Measurements from ENCODE around the gene RAPGEF1. TPM values are rescaled to one million over a fixed set of nuclear protein-coding genes. Genes with fewer than 3 reads are reported as not detected.
"Not testable (repeated sequence)": the region's sequence is repeated elsewhere in the genome, so short reads cannot be mapped to it uniquely, and the experiment has no call there.

RAPGEF1 gene, protein sequence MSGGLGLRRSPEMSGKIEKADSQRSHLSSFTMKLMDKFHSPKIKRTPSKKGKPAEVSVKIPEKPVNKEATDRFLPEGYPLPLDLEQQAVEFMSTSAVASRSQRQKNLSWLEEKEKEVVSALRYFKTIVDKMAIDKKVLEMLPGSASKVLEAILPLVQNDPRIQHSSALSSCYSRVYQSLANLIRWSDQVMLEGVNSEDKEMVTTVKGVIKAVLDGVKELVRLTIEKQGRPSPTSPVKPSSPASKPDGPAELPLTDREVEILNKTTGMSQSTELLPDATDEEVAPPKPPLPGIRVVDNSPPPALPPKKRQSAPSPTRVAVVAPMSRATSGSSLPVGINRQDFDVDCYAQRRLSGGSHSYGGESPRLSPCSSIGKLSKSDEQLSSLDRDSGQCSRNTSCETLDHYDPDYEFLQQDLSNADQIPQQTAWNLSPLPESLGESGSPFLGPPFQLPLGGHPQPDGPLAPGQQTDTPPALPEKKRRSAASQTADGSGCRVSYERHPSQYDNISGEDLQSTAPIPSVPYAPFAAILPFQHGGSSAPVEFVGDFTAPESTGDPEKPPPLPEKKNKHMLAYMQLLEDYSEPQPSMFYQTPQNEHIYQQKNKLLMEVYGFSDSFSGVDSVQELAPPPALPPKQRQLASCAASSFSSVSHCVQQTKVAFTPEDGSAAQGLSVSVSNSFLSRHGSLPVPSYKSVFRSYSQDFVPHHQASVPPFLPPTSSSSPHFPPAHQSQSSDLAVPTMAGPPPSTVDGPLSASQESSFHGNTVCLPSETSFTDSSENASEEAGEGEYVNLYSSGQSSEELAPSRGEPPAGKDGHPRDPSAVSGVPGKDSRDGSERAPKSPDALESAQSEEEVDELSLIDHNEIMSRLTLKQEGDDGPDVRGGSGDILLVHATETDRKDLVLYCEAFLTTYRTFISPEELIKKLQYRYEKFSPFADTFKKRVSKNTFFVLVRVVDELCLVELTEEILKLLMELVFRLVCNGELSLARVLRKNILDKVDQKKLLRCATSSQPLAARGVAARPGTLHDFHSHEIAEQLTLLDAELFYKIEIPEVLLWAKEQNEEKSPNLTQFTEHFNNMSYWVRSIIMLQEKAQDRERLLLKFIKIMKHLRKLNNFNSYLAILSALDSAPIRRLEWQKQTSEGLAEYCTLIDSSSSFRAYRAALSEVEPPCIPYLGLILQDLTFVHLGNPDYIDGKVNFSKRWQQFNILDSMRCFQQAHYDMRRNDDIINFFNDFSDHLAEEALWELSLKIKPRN (N-terminal part only)
- 32.1 and 35.3 TPM in 2 replicates for total RNA-seq

DNA sequence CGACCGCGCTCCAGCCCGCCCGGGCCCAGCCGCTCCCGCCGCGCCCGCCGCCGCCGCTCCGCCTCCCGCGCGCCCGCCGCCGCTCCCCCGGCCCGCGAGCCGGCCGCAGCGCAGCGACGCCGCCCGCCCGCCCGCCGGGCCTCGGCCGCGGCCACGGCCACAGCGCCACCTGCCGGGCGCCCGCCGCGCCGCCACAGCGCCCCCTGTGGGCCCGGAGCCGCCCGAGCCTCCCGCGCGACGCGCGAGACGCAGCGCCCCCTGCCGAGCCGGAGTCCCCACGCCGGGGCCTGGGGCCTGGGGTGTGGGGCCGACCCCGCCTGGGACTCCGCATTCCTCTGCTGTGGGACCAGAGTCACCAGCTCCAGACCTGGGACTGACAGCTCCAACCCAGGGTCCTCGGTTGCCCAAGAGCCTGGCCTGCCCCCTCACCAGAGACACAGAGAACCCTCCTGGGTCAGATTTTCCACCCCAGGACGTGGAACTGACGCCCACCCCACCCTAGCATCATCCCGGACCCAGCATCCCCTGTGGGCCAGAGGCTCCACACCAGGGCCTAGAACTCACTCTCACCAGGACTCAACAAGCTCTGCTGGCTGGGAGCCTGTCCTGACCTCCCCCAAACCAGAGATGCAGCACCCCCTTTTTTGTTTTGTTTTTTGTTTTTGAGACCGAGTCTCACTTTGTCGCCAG is at the start of gene RAPGEF1:
Gene RAPGEF1, minus strand, starts transcription at position 118 of the 690 bp plus-strand sequence. CDS start 246 bp downstream, outside the sequence.
- peak; percentile 48 to 67 for DNase-seq (ENCODE audit: low read depth in 2 of 2)

DNA sequence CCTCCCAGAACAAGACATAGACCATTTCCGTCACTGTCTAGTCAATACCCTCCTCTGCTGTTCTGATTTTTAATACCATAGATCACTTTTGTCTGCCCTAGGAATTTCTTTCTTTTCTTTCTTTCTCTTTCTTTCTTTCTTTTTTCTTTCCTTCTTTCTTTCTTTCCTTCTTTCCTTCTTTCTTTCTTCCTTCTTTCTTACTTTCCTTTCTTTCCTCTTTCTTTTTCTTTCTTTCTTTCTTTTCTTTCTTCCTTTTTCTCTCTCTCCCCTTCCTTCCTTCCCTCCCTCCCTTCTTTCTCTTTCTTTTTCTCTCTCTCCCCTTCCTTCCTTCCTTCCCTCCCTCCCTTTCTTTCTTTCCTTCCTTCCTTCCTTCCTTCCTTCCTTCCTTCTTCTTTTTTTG is 49.0 kb upstream of the RAPGEF1 start:
- no peak for DNase-seq (ENCODE audit: low read depth in 2 of 2)

DNA sequence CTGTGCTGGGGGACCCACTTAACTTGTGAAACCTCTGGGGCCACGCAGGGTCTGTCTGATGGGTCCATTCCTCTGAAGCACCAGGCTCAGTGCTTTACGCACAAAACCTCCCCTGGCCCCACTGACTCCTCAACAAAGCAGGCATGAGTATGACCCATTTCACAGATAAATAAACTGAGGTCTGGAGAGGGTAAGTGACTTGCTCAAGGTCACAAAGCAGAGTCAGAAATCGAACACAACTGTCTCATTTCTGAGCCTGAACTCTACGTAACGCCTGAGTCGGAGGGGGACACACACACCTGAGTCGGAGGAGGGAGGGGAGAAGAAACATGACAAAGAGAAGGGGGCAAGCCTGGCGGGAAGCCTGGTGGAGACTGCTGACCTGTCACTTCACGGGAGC is 48.0 kb upstream of the RAPGEF1 start:
- no peak for DNase-seq (ENCODE audit: low read depth in 2 of 2)

DNA sequence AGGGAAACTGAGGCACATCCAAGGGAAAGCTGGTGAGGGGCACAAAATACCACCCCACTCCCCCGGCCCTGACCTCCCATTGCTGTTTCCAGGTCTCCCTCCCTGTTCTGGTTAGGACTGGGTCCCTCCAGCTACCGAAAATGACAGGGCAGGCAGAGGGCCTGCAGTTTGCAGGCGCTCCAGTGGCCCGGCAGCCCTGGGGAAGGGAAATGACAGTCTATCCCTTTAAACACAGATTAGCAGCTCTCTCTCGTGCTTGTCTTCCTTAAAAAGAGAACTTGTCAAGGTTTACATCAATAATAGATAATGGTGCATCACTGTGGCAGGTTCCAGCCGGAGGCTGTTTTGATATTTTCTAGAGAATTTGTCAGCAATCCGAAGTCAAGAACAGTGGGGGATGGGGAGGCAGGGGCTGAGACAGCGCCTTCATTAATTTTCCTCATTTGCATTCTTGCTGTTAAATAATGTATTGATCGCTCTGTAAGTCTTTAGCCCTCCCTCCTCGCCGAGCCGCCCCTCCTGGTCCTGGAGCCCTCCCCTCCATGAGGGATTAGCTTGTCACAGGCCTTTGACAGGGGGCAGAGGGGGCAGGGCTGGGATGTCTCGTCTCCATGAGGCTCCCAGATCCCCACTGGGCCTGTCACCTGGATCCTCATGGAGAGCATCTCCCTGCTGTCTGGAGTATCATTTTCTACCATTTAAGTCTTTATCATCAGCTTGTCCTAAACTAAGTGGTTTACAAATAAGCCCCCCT is 45.0 kb upstream of the RAPGEF1 start:
- DNase-seq (ENCODE audit: low read depth in 2 of 2) = no peak

DNA sequence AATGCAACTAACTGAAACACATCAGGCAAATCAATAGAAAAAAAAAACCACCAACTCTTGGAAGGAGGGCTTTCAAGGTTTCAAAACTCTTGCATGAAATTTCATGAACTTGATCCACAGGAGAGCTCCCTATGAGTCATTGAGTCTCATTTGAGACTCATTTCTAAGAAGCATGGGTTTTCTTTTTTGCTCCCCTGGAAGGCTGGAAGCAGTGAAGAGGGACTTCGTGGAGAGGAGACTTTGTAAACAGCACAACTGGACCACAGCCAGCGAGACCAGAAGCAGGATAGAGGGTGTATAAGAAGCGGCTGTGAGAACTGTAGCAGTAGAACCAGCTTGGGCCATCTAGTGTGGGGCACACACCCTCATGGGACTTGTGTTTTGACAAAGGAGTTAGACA is 41.2 kb upstream of the RAPGEF1 start:
- no peak for DNase-seq (ENCODE audit: low read depth in 2 of 2)

DNA sequence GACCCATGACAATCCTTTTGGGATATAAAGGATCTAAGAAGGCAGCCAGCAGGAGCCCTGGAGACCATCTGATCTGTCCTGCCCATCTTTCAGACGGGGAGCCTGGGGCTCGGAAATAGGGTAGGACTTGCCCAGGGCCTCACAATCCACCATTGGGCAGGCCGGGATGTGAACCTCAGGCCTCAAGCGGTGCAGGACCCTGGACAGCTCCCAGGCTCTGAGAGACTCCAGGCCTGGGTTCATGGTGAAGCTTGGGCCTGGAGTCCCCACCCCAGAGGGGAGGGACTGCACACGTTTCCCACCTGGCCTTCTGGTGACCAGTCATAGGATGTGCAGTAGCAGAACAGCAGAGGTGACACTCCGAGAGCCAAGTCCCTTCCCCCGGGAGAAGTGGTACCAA is 36.6 kb upstream of the RAPGEF1 start:
- peak; percentile 54 to 65 for DNase-seq (ENCODE audit: low read depth in 2 of 2)

DNA sequence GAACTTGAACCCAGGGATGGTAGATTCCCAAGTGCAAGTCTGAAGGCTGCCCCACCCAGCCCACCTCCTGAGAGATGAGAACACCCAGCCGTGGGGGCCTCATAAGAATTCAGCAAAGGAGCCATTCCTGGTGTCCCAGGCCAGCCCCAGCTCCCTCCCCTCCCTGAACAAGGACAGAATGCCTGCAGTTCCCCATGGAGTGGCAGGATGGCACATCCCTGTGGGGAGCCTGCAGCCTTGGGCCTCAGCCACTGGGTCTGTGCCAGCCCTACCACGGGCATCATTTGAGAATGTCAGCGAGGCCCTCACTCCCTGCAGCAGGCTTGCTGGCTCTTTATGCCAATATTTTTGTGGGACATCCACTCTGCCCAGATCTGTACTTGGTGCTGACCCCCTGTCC is 36.2 kb upstream of the RAPGEF1 start:
- DNase-seq (ENCODE audit: low read depth in 2 of 2) = no peak

DNA sequence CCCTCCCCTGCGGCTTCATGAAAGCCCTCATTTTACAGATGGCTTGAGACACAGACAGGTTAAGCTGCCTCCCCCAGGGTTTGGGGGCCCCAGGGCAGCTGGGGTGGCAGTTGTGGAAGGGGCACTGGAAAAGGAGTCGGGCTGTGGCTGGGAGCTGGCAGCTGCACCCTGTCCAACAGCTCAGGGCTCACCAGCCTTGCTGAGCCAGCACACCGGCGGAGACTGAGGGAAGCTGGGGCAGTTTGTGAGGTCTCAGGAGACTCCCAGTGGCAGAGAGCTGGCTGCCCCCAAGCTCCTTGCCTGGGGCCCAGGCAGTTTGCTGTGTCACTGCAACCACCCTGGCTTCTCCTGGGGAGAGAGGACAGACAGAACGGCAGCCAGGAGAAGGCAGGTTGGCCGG is 34.8 kb upstream of the RAPGEF1 start:
- DNase-seq (ENCODE audit: low read depth in 2 of 2) = no peak

DNA sequence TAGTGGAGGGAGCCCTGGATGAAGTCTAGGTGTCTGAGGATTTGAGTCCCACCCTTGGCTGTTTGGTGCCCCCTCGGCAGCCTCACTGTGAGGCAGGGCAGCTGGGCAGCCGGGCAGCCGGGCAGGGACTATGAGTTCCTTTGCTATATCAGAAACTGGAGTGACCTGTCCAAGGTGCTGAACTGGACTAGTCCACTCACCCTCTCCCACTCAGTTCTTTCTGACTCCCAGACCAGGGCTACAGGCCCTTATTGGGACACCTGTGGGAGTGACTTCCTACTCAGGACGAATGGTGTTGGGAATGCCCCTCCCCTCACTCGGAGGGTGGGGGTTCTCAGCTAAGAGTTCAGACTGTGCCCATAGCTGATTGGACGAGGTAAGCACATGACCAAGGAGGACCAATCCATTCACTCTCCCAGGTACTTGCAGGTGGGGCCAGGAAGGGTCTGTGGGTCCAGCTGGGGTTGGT is 34.1 kb upstream of the RAPGEF1 start:
- peak; percentile 67 to 81 for DNase-seq (ENCODE audit: low read depth in 2 of 2)

DNA sequence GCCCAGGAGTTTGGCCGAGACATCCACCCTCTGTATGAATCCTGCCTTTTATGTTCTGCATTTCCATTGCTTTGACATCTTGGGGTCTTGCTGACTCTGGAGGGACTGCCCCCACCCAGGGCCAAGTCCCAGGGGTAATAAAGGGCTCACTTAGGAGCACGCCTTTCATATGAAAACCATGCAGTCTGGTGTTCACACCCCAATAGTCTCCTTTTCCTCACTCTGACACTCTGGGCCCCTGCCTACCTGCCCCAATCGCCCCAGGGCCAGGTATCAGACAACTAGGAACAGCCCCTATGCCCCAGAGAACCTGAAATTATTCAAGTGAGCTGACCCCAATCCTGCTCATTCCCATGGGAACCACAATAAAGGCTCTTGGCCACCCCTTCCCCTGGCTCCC is 33.1 kb upstream of the RAPGEF1 start:
- DNase-seq (ENCODE audit: low read depth in 2 of 2) = no peak

DNA sequence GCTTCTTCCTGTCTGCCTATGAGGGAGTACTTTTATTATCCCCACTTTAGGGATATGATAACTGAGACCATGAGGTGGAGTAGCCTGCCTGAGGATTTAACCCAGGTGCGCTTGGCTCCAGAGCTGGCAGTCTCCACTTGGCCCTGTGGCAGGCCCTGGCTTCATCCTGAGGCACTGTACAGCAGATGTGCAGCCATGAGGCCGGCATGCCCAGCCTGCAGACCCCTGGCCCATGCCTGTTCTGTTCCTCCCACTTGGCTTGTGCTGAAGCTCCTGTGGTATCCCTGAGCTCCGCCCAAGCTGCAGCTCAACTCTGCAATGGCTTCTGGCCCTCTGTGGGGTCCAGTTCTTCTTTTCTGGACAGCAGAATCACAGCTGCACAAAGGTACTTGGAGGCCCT is 31.8 kb upstream of the RAPGEF1 start:
- DNase-seq (ENCODE audit: low read depth in 2 of 2) = no peak

DNA sequence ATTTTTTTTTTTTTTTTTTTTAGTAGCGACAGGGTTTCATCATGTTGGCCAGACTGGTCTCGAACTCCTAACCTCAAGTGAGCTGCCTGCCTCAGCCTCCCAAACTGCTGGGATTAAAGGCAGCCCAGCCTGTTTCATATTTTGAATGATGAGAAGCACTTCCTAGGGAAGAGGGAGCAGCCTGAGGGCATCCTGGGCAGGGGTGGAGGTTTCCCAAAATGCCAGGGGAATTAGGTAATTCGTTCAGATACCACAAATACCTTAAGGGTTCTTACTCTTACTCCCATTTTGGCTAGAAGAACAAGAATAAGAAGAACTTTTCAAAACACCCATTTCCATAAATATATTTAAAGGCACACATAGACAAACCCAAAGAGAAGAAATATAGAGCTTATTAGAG is 29.5 kb upstream of the RAPGEF1 start:
- DNase-seq (ENCODE audit: low read depth in 2 of 2) = no peak

DNA sequence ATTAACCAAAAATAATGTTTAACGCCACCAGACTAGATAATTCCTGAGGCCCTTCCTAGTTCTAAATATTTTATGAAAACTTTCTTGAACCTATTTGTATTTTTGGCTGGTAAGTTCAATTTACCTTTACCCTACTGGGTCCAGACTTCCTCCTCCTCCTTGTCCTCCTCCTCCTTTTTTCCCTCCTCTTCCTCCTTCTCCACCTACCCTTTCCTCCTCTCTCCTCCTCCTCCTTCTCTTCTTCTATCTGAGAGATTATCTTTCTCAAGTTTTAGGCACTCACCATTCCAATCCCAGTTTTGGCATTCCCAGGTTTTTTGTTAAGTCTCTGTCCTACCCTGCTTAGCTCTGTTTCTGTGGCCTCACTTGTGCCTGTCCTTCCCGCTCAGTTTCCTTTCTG is 24.7 kb upstream of the RAPGEF1 start:
- DNase-seq (ENCODE audit: low read depth in 2 of 2) = no peak

DNA sequence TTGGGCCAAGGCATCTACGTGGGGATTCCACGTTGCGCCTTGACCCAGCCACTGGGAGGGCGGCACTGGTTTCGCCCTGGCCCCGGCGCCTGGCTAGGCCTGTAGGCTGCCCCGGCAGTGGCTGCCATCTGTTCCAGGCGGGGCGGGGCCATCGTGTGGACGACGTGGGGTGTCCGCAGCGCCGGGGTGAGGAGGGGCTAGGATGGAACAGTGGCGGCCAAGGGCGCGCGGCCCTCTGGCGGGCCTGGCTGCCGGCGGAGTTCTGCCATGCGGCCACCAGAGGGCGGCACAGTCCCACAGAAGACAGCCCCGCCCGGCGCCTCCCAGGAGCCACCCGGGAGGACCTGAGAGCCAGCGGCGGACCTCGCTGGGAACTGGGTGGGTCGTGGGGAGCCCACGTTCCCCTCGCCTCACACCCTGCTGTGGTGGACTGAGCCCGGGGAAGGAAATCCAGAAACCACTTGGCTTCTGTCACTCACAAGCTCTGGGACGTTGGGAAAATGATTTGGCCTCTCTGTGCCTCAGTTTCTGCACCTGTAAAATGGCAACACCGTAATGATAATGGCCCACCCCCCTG is 22.6 kb upstream of the RAPGEF1 start:
- peak; percentile 58 to 70 for DNase-seq (ENCODE audit: low read depth in 2 of 2)

DNA sequence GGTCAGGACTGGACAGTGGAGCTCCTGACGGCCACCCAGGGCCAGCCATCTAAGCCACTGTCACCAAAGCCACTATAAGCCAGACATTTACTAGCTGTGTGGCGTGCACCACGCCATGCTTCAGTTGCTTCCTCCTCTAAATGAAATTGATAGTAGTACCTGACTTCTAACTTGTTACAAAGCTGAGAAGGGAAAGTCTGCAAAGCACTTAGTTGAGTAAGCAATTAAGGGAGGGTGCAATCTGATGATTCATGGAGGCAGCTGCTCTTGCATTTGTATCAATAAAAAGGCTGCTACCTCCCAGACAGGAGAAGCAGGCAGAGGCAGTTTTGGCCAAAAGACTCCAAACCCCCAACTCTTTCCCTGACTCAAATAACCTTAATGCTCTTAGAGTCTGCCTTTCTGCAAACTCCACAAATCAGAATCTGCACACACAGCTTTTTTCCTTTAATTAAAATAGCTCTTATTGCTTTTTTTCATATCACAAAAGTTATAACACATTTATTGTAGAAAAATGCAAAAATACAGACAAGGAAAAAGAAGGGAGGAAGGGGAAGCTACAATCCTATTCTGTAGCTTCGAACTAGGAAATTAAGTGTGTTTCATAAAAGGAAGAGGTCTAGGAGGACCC is 19.3 kb upstream of the RAPGEF1 start:
- DNase-seq (ENCODE audit: low read depth in 2 of 2) = no peak

DNA sequence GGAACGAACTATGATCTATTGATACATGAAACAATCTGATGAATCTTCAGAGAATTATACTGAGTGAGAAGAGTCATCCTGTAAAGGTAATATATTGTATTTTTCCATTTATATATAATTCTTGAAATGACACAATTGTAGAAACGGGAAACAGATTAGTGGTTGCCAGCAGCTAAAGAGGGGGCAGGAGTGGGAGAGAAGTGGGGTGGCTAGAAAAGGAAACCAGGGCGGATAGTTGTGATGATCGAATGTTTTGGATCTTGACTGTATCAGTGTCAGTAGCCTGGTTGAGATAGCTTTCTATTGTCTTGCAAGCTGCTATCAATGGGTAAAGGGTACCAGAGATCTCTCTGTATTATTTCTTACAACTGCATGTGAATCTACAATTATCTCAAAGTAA is 17.7 kb upstream of the RAPGEF1 start:
- no peak for DNase-seq (ENCODE audit: low read depth in 2 of 2)

DNA sequence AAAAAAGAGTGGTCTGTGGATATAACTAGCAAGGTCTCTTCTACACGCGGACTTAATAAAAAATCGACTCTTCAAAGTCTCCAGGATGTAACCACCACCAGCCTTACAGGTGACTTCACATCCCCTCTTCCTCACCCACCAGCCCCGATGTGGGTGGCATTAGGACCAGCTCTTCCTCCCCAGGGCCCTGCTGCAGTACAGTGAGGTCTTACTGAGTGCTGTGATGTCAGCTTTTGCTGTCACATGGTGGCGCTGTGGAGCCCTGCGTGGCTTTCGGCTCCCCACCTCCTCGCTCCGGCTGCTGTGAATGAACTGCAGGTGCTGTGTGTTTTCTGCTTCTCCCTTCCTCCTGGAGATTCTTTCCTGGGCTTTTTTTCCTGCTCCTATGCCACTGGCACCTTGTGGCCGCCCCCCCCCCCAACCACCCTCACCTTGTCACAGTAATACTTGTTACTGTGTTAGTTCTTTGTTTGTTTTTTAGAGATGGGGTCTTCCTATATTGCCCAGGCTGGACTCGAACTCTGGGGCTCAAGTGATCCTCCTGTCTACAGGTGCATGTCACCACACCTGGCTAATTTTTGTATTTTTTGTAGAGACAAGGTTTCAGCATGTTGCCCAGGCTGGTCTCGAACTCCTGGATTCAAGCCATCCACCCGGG is 15.8 kb upstream of the RAPGEF1 start:
- DNase-seq (ENCODE audit: low read depth in 2 of 2) = peak; percentile 78 to 86

DNA sequence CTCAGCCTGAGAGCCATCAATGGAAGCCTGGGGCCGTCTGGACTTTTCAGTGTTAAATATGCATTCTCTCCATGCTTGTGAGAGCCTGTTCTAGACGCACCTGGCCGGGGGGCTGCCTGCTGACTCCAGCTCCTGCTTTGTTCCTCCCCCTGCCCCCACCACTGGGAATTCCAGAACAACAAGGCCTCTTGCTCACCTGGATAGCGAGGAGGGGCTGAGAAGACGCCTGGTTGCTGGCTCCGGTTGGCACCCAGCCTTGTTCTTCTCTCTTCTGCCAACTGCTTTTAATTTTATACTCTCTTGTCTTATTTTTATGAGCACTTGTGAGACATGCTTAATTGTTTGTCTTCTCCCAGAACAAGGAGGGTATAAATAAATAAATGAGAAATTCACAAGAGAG is 15.0 kb upstream of the RAPGEF1 start:
- DNase-seq (ENCODE audit: low read depth in 2 of 2) = no peak

DNA sequence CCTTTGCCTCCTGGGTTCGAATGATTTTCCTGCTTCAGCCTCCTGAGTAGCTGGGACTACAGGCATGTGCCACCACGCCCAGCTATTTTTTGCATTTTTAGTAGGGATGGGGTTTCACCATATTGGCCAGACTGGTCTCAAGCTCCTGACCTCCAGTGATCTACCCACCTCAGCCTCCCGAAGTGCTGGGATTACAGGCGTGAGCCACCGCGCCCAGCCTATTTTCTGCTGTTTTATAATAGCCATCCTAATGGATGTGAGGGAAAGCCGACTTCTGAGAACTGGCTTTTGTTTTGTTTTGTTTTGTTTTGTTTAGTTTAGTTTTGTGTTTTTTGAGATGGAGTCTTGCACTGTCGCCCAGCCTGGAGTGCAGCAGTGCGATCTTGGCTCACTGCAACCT is 13.9 kb upstream of the RAPGEF1 start:
- not testable (repeated sequence) for DNase-seq (ENCODE audit: low read depth in 2 of 2)
